SHP77 treated with DMSO at 0.1 percent for 48 hours (cell line): ENCODE data around the gene KCNN4.
"Not testable (repeated sequence)": the region's sequence is repeated elsewhere in the genome, so short reads cannot be mapped to it uniquely, and the experiment has no call there.

ENCODE experiments used
- DNase-seq: peaks from one replicate; lab custom pipeline; 2025; lab: John Stamatoyannopoulos, UW

KCNN4 gene

DNA sequence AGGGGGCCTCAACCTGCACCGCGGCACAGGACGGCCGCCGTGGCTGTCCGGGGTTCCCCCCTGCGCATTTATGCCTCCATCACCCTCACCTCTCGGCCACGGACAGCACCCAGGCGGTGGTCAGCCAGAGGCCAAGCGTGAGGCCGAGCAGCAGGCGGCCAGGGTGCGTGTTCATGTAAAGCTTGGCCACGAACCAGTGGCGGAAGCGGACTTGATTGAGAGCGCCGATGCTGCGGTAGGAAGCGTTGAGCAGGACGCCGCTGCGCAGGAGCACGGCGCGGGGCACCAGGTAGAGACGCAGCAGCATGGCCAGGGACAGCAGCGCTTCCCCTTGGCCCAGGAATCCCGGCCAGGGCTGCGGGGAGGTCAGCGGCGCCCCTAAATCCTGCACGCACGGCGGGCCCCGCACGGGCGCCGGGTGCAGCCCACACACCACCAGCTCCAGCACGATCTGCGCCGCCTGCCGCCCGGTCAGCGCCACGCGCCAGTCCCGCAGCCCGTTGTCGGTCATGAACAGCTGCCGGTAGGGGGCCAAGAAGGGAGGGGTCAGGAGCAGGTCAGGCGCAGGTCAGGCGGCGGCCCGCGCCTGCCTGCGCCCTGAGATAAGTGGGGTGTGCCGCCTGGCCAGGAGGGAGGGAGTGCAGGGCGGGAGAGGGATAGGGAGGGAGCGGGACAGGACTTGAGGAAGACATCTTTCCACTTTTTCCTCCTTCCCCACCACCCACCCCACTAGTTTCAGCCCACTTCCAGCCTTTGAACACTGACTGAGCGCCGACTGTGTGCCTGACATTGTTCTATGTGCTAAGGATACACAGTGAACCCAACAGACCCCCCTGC is 6.5 kb downstream of the KCNN4 start:
- no peak for DNase-seq

DNA sequence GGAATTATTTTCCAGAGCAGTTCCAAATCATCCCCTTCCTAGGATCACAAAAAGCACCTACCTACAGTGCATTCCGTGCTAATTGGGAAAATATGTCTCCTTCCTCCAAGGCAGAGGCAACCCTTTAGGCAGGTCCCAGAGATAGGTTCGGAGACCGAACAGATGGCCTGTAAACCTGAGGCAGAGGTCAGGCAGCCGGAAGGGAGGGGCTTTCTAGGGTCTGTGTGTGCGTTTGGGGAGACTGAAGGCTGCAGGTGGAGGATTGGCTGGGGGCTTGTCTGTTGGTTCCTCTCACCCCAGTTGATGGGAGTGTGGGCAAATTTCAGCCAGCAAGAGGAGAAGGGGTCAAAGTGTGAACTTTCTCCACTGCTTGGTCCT is 7.1 kb downstream of the KCNN4 start:
- DNase-seq = no peak

DNA sequence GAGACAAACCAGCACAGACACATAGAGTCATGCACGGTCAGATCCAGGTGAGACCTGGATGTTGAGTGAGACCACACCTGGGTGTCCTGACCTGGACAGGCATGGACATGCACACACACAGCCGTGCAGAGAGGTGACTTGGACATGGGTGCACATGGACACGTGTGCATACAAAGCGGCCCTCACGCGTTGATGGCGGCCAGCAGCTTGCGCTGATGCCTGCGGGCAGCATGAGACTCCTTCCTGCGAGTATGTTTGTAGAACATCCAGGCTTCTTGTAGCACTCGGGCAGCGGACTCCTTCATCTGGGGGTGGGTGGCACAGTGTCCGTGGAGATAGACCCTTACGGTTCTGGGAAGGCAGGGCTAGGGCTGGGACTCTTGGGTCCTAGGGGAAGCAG is 11.5 kb downstream of the KCNN4 start:
- no peak for DNase-seq

DNA sequence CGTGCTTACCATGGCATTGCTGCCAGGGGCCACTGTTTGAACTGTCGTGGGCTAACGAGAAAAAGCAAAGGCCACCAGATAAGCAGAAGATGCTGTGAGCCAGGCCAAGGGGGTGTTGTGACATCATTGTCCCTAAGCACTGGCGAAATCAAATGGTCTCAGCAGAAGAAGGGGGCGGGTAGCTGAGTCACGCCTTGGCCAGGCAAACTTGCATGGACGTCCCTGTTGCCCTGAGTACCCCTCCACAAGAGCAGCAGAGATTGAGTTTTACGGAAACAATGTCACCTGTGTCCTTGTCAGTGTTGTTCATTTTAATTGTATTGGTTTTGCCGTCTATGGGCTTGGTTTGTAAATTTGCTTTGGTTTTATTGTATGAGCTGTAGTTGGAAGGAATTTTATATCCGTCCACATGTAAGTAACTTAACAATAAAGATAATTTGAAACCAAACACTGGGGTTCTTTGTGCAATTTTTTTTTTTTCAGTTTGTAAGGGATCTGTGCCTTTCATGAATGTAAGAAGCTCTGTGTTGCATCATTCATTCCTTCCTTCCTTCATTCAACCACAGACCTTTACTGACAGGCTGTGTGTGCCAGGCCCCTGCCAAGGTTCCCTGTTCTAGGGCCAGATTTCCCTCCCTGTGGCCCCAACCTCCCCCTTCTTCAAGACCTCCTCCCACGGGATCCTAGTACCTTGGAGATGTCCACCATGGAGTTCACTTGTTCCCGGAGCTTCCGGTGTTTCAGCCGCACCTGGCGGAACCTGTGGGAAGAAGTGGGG is 12.3 kb downstream of the KCNN4 start:
- DNase-seq = no peak

DNA sequence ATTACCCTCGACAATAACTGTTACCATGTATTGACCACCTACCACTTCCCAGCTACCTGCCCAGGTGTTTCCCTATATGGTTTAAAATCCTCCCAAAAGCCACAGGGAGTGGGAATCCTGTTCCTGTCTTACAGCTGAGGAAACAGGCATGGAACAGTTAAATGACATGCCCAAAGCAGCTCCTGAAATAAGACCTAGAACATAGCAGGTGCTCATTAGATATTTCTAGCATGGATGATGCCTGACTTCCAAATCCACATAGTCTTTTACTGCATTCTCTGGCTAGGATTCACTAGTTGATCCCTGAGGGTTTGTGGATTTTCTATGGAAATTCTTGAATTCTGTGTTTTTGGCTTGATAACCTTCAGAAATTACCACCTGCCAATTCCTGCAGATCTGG is 13.0 kb downstream of the KCNN4 start:
- DNase-seq = no peak

DNA sequence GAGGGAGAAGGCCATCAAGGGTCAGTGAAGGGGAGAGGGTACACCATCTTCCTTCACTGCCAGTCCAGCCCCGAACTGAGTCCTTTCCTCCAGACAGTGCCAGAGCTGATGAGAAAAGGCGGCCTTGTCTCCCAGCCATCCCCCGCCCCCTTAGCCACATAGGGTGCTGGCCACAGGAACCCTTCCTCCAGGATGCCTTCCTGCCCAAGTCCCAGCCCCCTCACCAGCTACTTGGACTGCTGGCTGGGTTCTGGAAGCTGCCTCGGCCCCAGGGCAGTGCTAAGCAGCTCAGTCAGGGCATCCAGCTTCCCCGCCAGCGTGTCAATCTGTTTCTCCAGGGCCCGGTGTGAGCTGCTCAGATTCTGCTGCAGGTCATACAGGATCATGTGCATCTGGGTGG is 13.5 kb downstream of the KCNN4 start:
- DNase-seq = no peak

DNA sequence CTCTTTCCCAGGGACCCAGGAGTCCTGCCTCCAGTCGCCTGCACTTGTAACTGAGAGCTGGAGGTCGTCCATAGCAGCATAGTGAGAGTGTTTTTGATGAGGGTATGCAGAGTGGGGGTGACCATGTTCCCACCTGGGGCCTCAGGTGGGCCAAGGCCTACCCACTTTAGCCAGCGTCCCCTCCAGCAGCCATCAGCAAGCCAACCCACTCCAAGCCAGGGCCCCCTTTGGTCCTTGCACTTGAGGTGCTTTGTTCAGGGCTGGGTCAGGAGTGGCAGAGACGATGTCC is 14.1 kb downstream of the KCNN4 start:
- DNase-seq = no peak

DNA sequence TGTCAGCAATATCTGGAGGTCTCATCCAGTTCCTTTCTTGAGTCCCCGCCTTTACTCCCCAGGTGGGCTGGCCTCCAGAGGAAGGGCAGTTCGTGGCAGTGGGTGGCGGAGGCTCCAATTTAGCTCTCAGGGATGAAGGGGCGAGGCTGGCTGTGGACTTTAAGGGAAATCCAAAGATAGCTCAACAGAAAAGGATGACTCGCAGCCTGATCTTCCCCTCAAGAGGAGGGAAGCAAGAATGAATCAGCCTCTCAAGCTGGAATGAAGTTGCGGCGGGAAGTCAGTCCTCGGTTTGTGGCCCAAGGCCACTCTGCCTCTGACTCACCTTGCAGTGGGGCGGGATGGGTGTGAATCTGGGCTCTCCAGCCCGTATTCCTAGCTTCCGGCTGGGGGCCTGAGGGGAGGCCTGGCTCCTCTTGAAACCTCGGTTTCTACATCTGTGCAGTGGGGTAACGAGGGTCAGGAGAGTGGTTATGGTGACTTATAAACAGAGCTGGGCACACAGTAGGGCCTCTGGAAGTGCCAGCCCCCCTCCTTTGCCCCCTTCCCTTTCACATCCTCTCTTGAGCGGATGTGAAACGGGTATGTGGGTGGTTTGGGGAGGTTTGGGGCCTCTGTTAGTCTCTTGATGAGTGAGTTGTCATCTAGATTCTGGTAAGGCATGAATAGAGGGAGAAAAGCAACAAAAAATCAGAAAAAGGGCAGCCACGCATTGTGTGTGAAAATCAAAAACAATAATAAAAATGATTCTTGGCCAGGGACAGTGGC is 15.5 kb downstream of the KCNN4 start:
- no peak for DNase-seq

DNA sequence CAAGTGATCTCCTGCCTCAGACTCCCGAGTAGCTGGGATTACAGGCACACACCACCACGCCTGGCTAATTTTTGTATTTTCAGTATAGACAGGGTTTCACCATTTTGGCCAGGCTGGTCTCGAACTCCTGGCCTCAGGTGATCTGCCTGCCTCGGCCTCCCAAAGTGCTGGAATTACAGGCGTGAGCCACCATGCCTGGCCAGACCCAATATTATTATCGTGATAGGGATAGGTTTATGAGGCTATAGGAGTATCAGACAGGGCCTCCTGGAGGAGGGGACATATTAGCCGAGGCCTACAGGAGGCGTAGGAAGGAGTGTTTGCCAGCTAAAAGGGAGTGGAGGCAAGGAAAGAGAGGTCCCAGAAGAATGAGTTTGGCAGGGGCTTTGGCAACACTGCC is 16.1 kb downstream of the KCNN4 start:
- DNase-seq = not testable (repeated sequence)

DNA sequence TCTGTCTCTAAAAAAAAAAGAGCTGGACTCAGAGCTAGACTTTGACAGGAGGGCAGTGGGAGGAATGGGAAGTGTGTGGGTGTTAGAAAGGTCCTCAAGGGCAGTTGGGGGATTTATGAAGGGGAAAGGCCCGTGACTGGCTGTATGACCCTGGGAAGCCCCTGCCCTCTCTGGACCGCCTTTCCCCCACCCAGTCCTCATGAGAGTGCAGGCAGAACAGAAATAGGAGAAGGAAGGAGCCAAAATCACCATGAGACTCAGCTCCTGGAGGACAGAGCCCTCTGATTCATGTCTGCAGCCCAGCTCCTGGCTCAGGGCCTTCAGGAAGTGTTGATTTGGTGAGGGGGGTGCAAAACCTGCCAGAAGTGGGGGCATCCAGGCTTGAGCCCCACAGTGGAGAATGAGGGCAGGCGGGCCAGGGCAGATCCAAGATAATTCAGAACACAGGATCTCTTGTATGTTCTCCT is 17.3 kb downstream of the KCNN4 start:
- no peak for DNase-seq

DNA sequence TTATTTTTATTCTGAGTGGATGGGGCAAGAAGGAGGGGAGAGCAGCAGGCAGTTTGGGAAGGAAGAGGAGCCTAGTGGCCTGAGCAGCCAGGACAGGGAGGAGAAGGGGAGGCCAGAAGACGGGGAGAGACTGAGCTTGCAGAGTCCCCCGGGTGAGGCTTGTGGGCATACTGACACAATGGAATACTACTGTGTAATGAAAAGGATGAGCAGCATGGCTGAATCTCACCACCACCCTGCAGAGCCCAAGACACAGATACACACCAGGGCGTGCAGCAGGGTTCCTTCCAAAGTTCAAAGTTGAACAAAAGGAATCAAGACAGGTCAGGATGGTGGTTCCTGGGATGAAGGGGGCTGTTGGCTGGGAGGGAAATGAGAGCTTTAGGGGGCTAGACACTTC is 18.0 kb downstream of the KCNN4 start:
- no peak for DNase-seq

DNA sequence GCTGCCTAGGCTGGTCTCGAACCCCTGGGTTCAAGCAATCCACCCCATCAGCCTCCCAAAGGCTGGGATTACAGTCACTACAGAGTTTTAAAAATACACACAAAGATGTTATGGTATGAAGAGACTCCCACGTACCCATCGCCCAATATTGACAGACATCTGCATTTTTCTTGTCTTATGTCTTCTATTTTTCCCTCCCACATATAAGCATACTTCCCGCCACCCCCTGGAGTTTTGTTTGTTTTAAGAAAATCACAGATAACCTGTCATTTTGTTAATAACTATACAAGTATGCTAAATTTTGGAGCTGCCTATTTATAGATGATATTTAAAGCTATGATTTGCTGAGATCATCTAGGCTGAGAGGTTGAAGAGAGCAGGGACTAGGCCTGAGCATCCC is 19.8 kb downstream of the KCNN4 start:
- no peak for DNase-seq

DNA sequence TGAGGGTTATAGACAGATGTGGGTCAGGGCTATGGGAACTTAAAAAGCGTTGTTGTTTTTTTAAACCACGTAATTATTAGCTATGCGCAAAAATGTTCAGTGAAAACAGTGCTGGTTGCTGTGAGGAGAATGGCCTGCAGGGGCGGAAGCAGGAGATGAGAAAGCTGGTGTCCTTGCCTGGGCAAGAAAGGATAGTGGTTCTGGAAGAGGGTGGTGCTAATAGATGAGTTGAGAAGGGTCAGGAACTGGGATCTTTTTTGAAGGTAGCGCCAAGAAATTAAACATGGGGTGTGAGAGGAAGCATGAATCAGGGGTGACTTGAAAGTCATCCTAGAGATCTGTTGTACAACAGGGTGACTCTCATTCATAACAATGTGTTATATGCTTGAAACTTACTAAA is 21.3 kb downstream of the KCNN4 start:
- DNase-seq = no peak

DNA sequence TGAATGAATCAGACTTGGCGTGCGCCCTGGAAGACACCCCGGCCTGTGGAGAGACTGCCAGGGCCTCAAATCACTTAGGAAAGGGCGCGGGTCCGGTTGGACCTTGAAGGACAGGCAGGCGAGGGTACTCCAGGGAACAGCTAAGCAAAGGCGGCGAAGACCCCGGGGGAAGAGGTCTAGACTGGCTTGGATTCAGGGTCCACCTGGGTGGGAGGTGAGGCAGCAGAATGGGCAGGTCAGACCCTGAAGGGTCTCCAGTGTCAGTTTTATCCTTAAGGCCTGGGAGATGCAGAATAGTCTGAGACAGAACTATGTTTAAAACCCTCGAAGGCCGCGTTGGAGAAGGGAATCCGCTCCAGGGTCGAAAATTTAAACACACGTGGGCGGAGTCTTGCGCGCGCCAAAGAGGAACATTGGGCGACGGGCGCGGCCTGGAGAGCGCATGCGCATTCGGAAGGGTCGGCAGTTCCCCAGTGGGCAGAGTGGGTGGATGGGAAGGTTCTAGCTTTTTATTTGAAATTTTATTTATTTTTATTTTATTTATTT is 25.4 kb downstream of the KCNN4 start:
- peak; percentile 58 for DNase-seq

DNA sequence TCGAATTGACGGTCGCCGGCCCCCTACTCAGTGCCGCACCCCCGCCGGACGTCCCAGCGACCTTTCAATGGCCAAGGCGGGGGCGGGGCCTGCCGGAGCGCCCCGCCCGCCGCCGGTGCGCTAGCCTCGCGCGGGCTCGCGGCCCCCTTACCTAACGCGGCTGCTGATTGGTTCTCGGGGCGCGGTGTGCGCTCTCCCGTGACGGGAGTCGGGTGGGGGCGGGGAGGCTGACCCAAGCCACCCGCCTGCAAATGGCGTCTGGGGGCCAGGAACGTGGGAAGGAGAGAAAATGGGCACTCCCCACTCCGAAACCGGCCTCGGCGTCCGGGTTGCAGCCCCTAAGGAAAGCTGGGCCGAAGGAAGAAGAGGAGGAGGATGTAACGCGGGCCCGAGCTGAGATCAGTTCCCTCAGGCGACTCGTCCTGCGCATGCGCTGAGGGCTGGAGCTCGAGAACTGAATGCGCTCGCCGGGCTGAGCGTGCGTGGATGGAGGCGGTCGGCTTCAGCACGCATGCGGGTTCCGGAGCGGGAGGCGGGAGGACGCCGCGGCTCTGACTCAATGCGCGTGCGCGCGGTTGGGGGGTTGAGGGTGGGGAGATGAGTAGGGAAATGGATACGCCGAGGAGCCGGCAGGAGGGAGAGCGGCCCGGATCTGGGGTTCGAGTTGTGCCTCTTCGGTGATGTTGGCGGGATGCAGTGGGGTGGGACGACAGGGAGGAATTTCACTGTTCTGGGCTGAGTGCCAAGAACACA is 26.1 kb downstream of the KCNN4 start, which contains the start of gene SMG9:
SMG9 (minus strand) TSS at position 460 of the 753 bp plus-strand sequence. CDS start 4,221 bp downstream, outside the sequence.
- peak; percentile 86 for DNase-seq

DNA sequence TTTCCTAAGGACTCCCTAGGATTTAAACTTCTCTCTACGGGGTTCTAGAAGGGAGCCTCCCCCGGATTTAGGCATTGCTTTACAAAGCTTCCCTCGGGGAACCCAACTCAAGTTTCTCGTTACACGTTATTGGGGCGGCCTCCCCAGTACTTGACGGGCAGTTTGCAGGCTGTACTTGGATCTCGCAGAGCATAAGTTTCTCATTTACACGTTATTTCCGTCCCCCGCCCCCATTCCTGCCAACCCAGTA is 26.6 kb downstream of the KCNN4 start:
- no peak for DNase-seq

DNA sequence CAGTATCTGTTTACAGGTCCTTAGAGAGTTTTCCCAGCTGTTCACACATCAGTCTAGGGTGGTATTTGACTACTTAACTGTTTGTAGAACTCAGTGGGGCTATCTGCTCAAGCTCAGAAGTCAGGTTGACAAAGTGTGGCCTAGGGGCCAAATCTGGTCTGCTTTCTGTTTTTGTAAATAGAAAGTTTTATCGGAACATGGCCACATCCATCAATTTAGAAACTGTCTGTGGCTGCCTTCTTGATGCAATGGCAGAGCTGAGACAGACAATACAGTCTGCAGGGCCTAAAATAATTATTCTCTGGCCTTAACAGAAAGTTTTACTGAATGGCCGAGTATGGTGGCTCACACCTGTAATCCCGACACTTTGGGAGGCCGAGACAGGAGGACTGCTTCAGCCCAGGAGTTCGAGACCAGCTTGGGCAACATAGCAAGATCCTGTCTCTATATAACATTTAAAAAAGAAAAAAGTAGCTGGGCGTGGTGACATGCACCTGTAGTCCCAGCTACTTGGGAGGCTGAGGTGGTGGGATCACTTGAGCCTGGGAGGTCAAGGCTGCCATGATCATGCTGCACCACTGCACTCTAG is 28.4 kb downstream of the KCNN4 start:
- no peak for DNase-seq

DNA sequence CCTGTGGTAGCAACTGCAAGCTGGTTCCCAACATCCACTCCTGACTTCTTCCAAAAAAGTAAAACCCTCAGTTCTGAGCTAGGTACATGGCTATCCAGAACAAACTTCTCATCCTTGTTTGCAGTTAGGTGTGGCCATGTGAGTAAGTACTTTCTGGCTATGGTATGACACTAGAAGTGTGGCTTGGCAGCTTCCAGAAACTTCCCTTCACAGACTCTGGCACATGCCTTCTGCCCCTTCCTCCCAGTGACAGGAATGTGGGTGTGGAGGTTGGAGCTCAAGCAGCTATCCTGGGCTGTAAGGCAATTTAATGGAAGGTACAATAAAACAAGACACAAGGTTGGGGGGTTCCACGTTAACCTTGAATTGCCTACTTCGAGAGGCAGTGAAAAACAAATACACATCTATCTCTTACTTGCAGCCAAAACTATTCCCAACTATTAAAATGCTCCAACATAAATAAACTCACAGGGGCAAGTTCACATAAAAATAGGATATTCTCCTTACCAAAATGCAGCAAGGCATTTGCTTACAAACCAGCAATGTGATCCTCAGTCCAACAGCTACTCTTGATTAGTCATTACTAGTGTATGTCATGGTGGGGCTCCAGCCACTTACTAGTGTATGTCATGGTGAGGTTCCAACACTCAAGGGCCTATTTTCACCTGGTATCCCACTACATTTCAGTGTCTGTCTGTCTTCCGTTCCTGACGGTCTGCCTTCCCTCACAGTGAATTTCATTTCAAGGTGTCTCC is 29.1 kb downstream of the KCNN4 start:
- DNase-seq = no peak

DNA sequence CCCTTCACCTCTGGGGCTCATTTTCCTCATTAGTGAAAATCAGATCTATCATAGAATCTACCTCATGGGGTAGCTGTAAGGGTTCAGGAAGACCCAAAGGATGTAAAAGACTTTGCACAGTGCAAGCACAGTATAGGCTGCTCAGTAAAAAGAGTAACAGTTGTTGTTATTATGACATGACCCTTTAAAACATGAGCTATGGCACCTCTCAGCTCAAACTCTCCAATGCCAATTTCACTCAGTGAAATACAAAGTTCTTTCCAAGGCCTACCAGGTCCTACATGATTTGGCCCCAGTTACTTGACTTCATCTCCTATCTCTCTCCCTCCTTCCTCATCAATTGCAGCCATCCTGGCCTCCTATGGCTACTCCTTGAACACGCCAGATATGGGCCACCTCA is 30.9 kb downstream of the KCNN4 start:
- no peak for DNase-seq

DNA sequence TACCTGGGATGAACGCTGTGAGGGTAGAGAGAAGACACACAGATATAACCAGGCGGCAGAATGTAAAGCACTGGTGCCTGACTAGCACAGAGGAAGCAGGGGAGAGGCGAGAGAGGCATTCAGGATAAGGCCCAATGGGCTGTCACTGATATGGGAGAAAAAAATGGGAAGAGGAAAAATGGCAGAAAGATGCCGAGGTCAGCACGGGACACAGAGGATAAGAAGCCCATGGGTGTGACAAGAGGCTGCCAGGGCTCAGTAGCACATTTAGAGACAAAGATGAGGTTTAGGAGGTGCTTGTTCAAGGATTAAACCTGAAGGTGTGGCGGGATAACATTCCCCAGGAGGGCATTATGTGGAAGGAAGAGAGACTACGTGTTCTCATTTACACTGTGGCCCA is 31.6 kb downstream of the KCNN4 start:
- DNase-seq = no peak

DNA sequence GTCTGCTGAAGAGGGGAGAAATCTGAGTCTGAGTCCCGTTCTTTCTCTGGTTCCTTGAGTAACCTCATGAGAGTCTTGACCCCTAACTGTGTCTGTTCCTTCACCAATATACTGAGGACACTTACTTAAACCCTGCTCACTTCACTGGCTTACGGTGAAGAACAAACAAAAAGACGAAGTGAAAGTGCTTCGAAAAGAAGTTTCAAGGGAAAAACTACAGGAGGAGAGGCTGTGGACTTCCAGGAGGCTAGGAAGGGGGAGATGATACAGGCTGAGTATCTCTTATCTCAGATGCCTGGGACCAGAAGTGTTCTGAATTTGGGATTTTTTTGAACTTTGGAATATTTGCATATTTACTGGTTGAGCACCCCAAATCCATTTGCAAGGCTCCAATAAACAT is 32.1 kb downstream of the KCNN4 start:
- no peak for DNase-seq
